ENCODE measurements around the gene CCZ1B. TPM values are rescaled to one million over a fixed set of nuclear protein-coding genes. Genes with fewer than 3 reads are reported as not detected.
"Not testable (repeated sequence)": the region's sequence is repeated elsewhere in the genome, so short reads cannot be mapped to it uniquely, and the experiment has no call there.

CCZ1B gene
- total and polyA plus RNA-seq, 2 of the 8 experiments (the other 6 are each of a cell fraction or from before 2014, with no cell fraction given), result 18.0 to 55.2 TPM

DNA sequence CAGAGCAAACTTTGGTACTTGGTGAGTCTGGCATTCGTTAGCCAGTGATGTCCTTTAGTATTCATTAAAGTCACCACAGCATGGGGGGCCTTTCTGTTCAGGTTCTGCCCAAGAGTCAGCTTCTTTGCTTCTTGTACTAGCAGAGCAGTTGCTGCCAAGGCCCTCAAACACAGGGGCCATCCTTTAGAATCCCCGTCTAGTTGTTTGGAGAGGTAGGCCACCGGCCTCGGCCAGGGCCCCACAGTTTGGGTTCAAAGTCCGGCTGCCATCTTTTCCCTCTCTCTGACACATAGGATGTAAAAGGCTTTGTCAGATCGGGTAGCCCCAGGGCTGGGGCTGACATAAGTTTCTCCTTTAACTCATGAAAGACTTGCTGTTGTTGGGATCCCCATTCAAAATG lies 17.6 kb upstream of the CCZ1B start:
- H3K79me2 ChIP-seq (ENCODE audit: control insufficient read depth in 1 of 2, insufficient read depth in 2 of 2, low read length in 2 of 2); H3K27ac ChIP-seq (ENCODE audit: low read depth, low read length); H3K9ac ChIP-seq (replicated peaks in 1 of 4; ENCODE audit: extremely low read depth in 1 of 4, low read depth in 3 of 4, low read length in 3 of 4); H4K8ac ChIP-seq (ENCODE audit: extremely low read depth, insufficient read depth, low read length); H3K23me2 ChIP-seq (ENCODE audit: low read depth, low read length); H3K4ac ChIP-seq (replicated peaks; ENCODE audit: insufficient read length, low read depth, low read length); FAIRE-seq; H3K27me3 ChIP-seq (replicated peaks in 1 of 4; ENCODE audit: control insufficient read depth in 3 of 4, extremely low read depth in 1 of 4, insufficient read depth in 3 of 4, low read length in 3 of 4); H3K14ac ChIP-seq (ENCODE audit: insufficient read length); H3K4me2 ChIP-seq (ENCODE audit: insufficient read depth in 1 of 2, low read depth in 2 of 2, low read length in 2 of 2); H4K5ac ChIP-seq (ENCODE audit: insufficient read length, low read depth, low read length); POLR2A ChIA-PET (ENCODE audit: partially characterized antibody); H2BK5ac ChIP-seq (ENCODE audit: low read depth, low read length); H3K79me1 ChIP-seq (ENCODE audit: low read depth, low read length); H4K20me1 ChIP-seq (replicated peaks in 1 of 2; ENCODE audit: control insufficient read depth in 1 of 2, insufficient read depth in 2 of 2, low read length in 2 of 2); H4K91ac ChIP-seq (replicated peaks; ENCODE audit: insufficient read length, low read length); H2BK12ac ChIP-seq (ENCODE audit: low read depth, low read length); H2BK20ac ChIP-seq (ENCODE audit: low read length); H3K9me3 ChIP-seq (ENCODE audit: insufficient read depth in 2 of 2, low read depth in 1 of 2, low read length in 1 of 2); H3K4me1 ChIP-seq (replicated peaks in 1 of 4; ENCODE audit: control insufficient read depth in 3 of 4, insufficient read depth in 4 of 4, low read length in 3 of 4); CTCF ChIA-PET (ENCODE audit: partially characterized antibody); H2AFZ ChIP-seq (ENCODE audit: low read length); H2BK120ac ChIP-seq (replicated peaks; ENCODE audit: low read depth, low read length); H3K4me3 ChIP-seq (ENCODE audit: extremely low read depth in 1 of 4, insufficient read depth in 2 of 4, low read depth in 3 of 4, low read length in 4 of 4); H3K23ac ChIP-seq (ENCODE audit: insufficient read length); H3K56ac ChIP-seq (replicated peaks; ENCODE audit: insufficient read length, low read depth, low read length); H2BK15ac ChIP-seq (ENCODE audit: low read length); H3K18ac ChIP-seq (ENCODE audit: extremely low read depth, low read length); H3K36me3 ChIP-seq (ENCODE audit: control insufficient read depth in 2 of 4, insufficient read depth in 4 of 4, low read length in 3 of 4); H2AK5ac ChIP-seq (ENCODE audit: low read depth, low read length); DNase-seq (ENCODE audit: low read depth in 1 of 2, low spot score in 2 of 2): not testable (repeated sequence)
- WGBS, 2 experiments (ENCODE audit: extremely low coverage in 1 of 2, insufficient coverage in 1 of 2, insufficient read length in 1 of 2, insufficient replicate concordance in 2 of 2, low coverage in 1 of 2, low lambda C conversion rate in 2 of 2, missing lambda C conversion rate in 1 of 2), result 70% methylated on average over 2 of the region's 6 CpGs; no CpG with 5 or more reads in 1 of the 2 experiments

DNA sequence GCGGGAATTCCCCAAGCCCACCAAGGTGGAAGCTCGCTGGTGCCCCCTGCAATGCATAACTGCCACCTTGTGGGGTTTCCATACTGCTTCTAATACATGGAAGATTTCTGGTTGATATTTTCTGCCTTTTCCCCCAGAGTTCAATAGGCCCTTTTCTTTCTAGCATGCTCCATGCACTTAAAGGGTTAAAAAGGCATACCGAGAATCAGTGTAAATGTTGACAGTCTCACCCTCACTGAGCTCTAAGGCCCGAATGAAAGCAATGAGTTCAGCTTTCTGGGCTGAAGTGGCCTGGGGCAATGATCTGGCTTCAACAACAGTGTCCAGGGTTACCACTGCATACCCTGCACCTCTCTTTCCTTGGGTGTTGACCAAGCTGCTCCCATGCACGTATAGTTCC lies 17.0 kb upstream of the CCZ1B start:
- H3K79me2 ChIP-seq (ENCODE audit: control insufficient read depth in 1 of 2, insufficient read depth in 2 of 2, low read length in 2 of 2); H3K9me3 ChIP-seq (ENCODE audit: insufficient read depth in 2 of 2, low read depth in 1 of 2, low read length in 1 of 2); H4K8ac ChIP-seq (ENCODE audit: extremely low read depth, insufficient read depth, low read length); H3K79me1 ChIP-seq (ENCODE audit: low read depth, low read length); H3K56ac ChIP-seq (replicated peaks; ENCODE audit: insufficient read length, low read depth, low read length); H4K20me1 ChIP-seq (replicated peaks in 1 of 2; ENCODE audit: control insufficient read depth in 1 of 2, insufficient read depth in 2 of 2, low read length in 2 of 2); H2BK120ac ChIP-seq (replicated peaks; ENCODE audit: low read depth, low read length); POLR2A ChIA-PET (ENCODE audit: partially characterized antibody); H3K14ac ChIP-seq (ENCODE audit: insufficient read length); H3K4ac ChIP-seq (replicated peaks; ENCODE audit: insufficient read length, low read depth, low read length); DNase-seq (ENCODE audit: low read depth in 1 of 2, low spot score in 2 of 2); H3K23ac ChIP-seq (ENCODE audit: insufficient read length); H2BK5ac ChIP-seq (ENCODE audit: low read depth, low read length); H3K36me3 ChIP-seq (ENCODE audit: control insufficient read depth in 2 of 4, insufficient read depth in 4 of 4, low read length in 3 of 4); CTCF ChIA-PET (ENCODE audit: partially characterized antibody); H4K91ac ChIP-seq (replicated peaks; ENCODE audit: insufficient read length, low read length); H2BK12ac ChIP-seq (ENCODE audit: low read depth, low read length); H4K5ac ChIP-seq (ENCODE audit: insufficient read length, low read depth, low read length); FAIRE-seq; H3K9ac ChIP-seq (replicated peaks in 1 of 4; ENCODE audit: extremely low read depth in 1 of 4, low read depth in 3 of 4, low read length in 3 of 4); H2BK15ac ChIP-seq (ENCODE audit: low read length); H2BK20ac ChIP-seq (ENCODE audit: low read length); H3K27me3 ChIP-seq (replicated peaks in 1 of 4; ENCODE audit: control insufficient read depth in 3 of 4, extremely low read depth in 1 of 4, insufficient read depth in 3 of 4, low read length in 3 of 4); H3K18ac ChIP-seq (ENCODE audit: extremely low read depth, low read length); H3K23me2 ChIP-seq (ENCODE audit: low read depth, low read length); H3K4me3 ChIP-seq (ENCODE audit: extremely low read depth in 1 of 4, insufficient read depth in 2 of 4, low read depth in 3 of 4, low read length in 4 of 4); H3K4me1 ChIP-seq (replicated peaks in 1 of 4; ENCODE audit: control insufficient read depth in 3 of 4, insufficient read depth in 4 of 4, low read length in 3 of 4); H2AFZ ChIP-seq (ENCODE audit: low read length); H2AK5ac ChIP-seq (ENCODE audit: low read depth, low read length); H3K4me2 ChIP-seq (ENCODE audit: insufficient read depth in 1 of 2, low read depth in 2 of 2, low read length in 2 of 2); H3K27ac ChIP-seq (ENCODE audit: low read depth, low read length): not testable (repeated sequence)
- 55% methylated on average over 5 of the region's 5 CpGs; no CpG with 5 or more reads in 1 of the 2 experiments for WGBS, 2 experiments (ENCODE audit: extremely low coverage in 1 of 2, insufficient coverage in 1 of 2, insufficient read length in 1 of 2, insufficient replicate concordance in 2 of 2, low coverage in 1 of 2, low lambda C conversion rate in 2 of 2, missing lambda C conversion rate in 1 of 2)

Data from H1 (cell line).